RPMI7951 (cell line): ENCODE results near the gene IFI27. TPM values are rescaled to one million over a fixed set of nuclear protein-coding genes. Genes with fewer than 3 reads are reported as not detected.
"Not testable (repeated sequence)": the region's sequence is repeated elsewhere in the genome, so short reads cannot be mapped to it uniquely, and the experiment has no call there.

Experiments used
- DNase-seq: peaks from one replicate; pipeline ENCODE4 v3.0.0-alpha.2; 2012; ENCODE audit warnings: low read depth
- total RNA-seq: library from RNA; depleted of rRNA; stranded (reverse); fragments of >200 nt; shearing (Covaris generic); gene quantifications from 2 replicates; pipeline ENCODE4 v1.2.3, GENCODE V29; 2014; rRNA removed

IFI27 gene
- total RNA-seq, 1 experiment from 2014 or later = 11.3 TPM

DNA sequence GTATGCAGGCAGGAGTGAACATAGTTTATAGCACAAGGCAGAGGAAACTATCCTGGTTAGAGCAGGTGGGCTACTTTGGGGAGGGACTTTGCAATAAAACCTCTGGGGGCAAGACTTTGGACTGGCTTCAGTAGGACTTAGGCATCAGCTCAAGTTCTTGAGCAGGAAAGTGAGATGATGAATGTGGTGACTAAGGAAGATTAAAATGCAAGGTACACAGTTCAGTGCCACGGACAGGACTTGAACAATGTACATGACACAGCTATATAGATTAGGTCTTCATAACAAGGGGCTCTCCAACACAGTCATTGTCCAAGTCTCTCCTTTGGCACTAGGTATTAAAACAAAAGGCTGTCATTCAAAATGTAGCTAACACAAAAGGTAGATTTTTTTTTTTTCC is 42.1 kb downstream of the IFI27 start:
- no peak for DNase-seq

DNA sequence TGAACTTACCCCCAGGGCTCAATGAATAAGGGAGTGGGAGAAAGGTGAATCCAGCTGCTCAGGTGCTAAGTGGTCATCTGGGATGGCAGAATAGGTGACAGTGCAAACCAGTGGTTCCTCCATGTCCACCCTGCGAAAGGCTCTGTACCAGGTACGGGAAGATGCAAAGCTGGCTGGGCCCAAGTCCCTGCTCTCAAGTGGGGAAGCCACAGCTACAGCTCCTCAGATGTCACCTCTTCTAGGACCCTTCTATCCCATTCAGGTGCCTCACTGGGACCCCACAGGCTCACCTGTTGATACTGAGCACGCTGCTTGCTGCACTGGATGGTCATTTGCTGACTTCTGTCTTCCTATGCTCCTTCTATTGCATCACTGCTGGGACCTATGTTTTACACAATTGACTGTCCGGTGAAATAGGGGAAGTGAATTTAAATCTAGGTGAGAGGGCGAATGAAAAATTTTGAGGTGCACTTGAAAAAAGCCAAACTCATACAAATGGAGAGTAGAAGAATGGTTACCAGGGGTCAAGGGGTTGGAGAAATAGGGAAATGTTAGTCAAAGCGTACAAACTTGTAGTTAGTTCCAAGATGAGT is 43.3 kb downstream of the IFI27 start:
- no peak for DNase-seq

DNA sequence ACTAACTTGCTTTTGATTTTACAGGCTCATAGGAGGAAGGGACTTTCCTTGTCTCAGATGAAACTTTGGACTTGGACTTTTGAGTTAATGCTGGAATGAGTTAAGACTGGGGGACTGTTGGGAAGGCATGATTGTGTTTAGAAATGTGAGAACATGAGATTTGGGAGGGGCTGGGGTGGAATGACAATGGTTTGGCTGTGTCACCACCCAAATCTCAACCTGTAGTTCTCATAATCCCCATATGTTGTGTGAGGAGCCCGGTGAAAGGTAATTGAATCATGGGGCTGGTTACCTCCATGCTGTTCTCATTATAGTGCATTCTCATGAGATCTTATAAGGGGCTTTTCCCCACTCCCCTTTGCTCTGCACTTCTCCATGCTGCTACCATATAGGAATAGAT is 45.6 kb downstream of the IFI27 start:
- DNase-seq = not testable (repeated sequence)

GRCh38 chr14:94157197-94157596 is 46.7 kb downstream of the IFI27 start:
- DNase-seq = no peak

- DNase-seq = no peak
Observed at GRCh38 chr14:94158239-94158883, 47.8 kb downstream of the IFI27 start.

DNA sequence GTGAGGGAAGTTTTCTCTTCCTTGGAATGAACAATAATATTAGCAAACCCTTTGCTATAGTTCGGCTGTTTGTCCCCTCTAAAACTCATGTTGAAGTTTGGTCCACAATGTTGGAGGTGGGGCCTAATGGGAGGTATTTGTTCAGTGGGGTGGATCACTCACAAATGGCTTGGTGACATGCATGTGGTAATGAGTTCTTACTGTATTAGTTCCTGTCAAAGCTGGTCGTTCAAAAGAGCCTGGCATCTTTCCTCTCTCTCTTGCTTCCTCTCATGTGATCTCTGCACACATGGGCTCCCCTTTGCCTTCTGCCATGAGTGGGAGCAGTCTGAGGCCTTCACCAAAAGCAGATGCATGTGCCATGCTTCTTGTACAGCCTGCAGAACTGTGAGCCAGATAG is 50.5 kb downstream of the IFI27 start:
- no peak for DNase-seq

DNA sequence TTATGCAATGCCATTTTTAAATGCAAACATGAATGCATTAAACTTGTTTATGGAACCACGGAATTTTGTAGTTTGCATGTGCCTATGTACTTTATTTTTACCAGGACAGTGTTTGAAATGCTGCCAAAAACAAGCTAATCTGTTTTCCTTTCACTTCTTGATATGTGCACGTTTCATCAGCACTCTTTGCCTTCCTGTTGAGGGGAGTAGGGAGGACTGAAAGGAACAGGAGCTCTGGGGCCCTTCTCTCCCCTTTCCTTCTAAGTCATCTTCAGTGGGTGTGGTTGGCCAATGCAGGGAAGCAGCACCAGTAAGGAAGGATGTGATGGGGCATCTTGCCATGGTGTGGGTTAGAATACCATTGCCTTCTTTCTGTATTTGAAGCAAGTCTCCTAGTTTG is 51.4 kb downstream of the IFI27 start:
- peak; percentile 13 for DNase-seq

DNA sequence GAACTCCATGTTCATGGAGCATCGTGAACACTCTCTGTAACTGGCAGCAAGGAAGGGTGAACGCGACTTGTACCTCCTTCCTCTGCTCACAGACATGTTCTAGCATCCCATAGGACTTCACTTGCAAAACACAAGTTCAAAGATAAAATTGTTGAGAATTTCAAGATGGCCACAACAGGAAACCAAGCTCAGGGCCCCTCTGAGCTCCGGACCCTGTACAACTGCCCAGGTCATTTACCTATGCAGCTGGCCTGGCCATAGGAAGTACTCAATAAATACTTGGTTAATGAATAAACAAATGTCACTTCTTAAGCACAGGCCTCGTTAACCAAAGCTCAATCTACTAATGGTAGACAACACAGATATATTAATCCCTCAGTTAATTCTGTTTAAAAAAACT is 51.9 kb downstream of the IFI27 start:
- no peak for DNase-seq

DNA sequence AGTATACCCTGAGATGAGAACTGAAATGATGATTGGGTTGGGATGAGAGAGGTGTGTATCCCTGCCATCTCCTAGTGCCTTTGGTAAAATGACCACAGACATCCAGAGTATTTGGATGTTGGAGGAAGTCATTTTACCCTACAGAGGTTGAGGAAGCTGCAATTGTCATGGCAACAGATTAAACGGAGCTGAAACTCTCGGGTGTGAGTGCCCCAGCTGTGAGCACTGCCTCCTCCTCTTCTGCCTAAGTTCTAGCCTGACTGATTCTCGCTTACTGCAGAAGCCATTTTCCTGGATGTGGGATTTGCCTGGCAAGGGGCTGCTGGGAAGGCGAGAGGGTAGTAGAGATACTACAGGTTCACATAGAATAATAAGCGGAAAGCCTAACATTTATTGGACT is 53.3 kb downstream of the IFI27 start:
- no peak for DNase-seq

- no peak for DNase-seq
Observed at GRCh38 chr14:94164685-94165431, 54.3 kb downstream of the IFI27 start.

- no peak for DNase-seq
Observed at GRCh38 chr14:94165744-94166143, 55.2 kb downstream of the IFI27 start.

Other genes starting within 250 kb of the IFI27 start
- gene FAM181A, start 183.4 kb upstream of the IFI27 start, total RNA-seq = not detected in 2 replicates
- 0.36 and 0.78 TPM in 2 replicates for gene ASB2, start 134.2 kb upstream of the IFI27 start, total RNA-seq
- gene CCDC197, start 113.4 kb upstream of the IFI27 start, total RNA-seq = not detected in 2 replicates
- 1.5 and 1.6 TPM in 2 replicates for gene OTUB2, start 84.4 kb upstream of the IFI27 start, total RNA-seq
- 115 and 151 TPM in 2 replicates for gene DDX24, start 29.5 kb upstream of the IFI27 start, total RNA-seq
- 8.9 and 20.8 TPM in 2 replicates for gene IFI27L1, start 29.4 kb upstream of the IFI27 start, total RNA-seq
- 190 and 212 TPM in 2 replicates for gene IFI27L2, start 18.9 kb downstream of the IFI27 start, total RNA-seq
- 0.36 and 0.39 TPM in 2 replicates for gene PPP4R4, start 63.6 kb downstream of the IFI27 start, total RNA-seq
- gene SERPINA10, start 182.5 kb downstream of the IFI27 start, total RNA-seq = not detected in 2 replicates
- gene SERPINA6, start 212.6 kb downstream of the IFI27 start, total RNA-seq = 1.4 and 2.1 TPM in 2 replicates